Measurements from ENCODE around the gene MACF1. TPM values are rescaled to one million over a fixed set of nuclear protein-coding genes. Genes with fewer than 3 reads are reported as not detected.

The MACF1 gene
- total and polyA plus RNA-seq, 9 donors: 93.6 to 331 (median 247) TPM

GRCh38 chr1:39392851-39393573 lies 188.5 kb downstream of the MACF1 start:
- Histone ChIP-seq H3K9me3 (no peaks in the 10 kb centered on the region), H3K27ac (peak overlapping the region in 1 of 2 donors; percentile 58), H3K4me3 (no peak overlapping the region), H3K36me3 (no peaks in the 10 kb centered on the region), H3K4me1 (ENCODE audit: insufficient read depth) (peaks cover 19% of the 10 kb centered on the region), H3K27me3 (no peaks in the 10 kb centered on the region)
- TF ChIP-seq POLR2A (IDR thresholded peaks at IDR 0.05) (no peak), EP300 (IDR thresholded peaks at IDR 0.05) (no peak)
- TF ChIP-seq, protein P1, sequence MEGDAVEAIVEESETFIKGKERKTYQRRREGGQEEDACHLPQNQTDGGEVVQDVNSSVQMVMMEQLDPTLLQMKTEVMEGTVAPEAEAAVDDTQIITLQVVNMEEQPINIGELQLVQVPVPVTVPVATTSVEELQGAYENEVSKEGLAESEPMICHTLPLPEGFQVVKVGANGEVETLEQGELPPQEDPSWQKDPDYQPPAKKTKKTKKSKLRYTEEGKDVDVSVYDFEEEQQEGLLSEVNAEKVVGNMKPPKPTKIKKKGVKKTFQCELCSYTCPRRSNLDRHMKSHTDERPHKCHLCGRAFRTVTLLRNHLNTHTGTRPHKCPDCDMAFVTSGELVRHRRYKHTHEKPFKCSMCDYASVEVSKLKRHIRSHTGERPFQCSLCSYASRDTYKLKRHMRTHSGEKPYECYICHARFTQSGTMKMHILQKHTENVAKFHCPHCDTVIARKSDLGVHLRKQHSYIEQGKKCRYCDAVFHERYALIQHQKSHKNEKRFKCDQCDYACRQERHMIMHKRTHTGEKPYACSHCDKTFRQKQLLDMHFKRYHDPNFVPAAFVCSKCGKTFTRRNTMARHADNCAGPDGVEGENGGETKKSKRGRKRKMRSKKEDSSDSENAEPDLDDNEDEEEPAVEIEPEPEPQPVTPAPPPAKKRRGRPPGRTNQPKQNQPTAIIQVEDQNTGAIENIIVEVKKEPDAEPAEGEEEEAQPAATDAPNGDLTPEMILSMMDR (IDR thresholded peaks at IDR 0.05): no peak
- intact Hi-C loops (cut with DNase I): no loop called here
- DNase-seq: no peak
- 47 to 56% (median 53%) methylated on average over 4 of the region's 4 CpGs for WGBS, 3 donors

DNA sequence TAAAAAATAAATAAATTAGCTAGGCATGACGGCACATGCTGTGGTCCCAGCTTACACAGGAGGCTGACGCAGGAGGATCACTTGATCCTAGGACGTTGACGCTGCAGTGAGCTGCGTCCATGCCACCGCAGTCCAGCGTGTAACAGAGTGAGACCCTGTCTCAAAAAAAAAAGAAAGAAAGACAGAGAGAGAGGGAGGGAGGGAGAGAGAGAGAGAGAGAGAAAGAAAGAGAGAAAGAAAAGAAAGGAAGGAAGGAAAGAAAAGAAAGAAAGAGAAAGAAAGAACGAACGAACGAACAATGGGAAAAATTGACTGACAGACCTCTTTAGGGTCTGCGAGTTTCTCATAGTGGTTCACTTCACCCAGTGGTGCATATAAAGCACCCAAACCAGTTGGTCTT lies 189.2 kb downstream of the MACF1 start:
- no peaks in the 10 kb centered on the region for H3K36me3 ChIP-seq
- intact Hi-C loops (cut with DNase I): no loop called here
- H3K4me3 ChIP-seq: no peak overlapping the region
- no peak overlapping the region for H3K27ac ChIP-seq
- 92 to 96% (median 93%) methylated on average over 11 of the region's 11 CpGs for WGBS, 3 donors
- H3K9me3 ChIP-seq: no peaks in the 10 kb centered on the region
- no peaks in the 10 kb centered on the region for H3K27me3 ChIP-seq
- TF ChIP-seq POLR2A (IDR thresholded peaks at IDR 0.05): no peak
- TF ChIP-seq EP300 (IDR thresholded peaks at IDR 0.05): no peak
- TF ChIP-seq, protein P1 (IDR thresholded peaks at IDR 0.05): no peak
- DNase-seq: no peak
- H3K4me1 ChIP-seq (ENCODE audit: insufficient read depth): peaks cover 24% of the 10 kb centered on the region

- 75 to 86% (median 83%) methylated on average over 6 of the region's 6 CpGs for WGBS, 3 donors
- H3K4me1 ChIP-seq (ENCODE audit: insufficient read depth): peaks cover 24% of the 10 kb centered on the region
- H3K27ac ChIP-seq: no peak overlapping the region
- no peaks in the 10 kb centered on the region for H3K9me3 ChIP-seq
- intact Hi-C loops (cut with DNase I): no loop called here
- H3K36me3 ChIP-seq: no peaks in the 10 kb centered on the region
- no peak overlapping the region for H3K4me3 ChIP-seq
- no peaks in the 10 kb centered on the region for H3K27me3 ChIP-seq
- no peak for TF ChIP-seq EP300 (IDR thresholded peaks at IDR 0.05)
- no peak for TF ChIP-seq POLR2A (IDR thresholded peaks at IDR 0.05)
- TF ChIP-seq, protein P1 (IDR thresholded peaks at IDR 0.05): no peak
- DNase-seq: no peak
Measured at GRCh38 chr1:39394059-39394458, 189.6 kb downstream of the MACF1 start.

DNA sequence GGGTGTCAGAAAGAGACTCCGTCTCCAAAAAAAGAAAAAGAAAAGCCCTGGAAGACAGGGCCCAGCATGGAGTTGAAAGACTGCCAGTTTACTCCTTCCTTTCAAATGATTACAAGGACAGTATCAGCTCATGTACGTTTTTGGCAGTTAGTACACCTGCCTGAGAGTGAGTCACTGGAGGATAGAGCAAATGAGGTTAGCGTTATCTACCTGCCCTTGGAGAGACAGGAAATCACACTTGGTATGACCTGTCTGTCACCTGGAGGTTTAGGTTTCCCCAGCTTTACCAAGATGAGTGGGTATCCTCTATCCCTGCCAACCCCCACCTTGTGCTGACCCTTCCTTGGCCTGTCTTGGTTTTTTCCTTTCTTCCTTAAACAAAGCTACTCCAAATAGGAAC lies 190.1 kb downstream of the MACF1 start:
- Histone ChIP-seq H3K4me1 (ENCODE audit: insufficient read depth) (peaks cover 24% of the 10 kb centered on the region), H3K27me3 (no peaks in the 10 kb centered on the region), H3K4me3 (no peak overlapping the region), H3K36me3 (no peaks in the 10 kb centered on the region), H3K9me3 (no peaks in the 10 kb centered on the region), H3K27ac (no peak overlapping the region)
- TF ChIP-seq POLR2A (IDR thresholded peaks at IDR 0.05): no peak
- WGBS, 3 donors: 13 to 21% (median 19%) methylated on average over 3 of the region's 3 CpGs
- DNase-seq: no peak
- intact Hi-C loops (cut with DNase I): no loop called here

DNA sequence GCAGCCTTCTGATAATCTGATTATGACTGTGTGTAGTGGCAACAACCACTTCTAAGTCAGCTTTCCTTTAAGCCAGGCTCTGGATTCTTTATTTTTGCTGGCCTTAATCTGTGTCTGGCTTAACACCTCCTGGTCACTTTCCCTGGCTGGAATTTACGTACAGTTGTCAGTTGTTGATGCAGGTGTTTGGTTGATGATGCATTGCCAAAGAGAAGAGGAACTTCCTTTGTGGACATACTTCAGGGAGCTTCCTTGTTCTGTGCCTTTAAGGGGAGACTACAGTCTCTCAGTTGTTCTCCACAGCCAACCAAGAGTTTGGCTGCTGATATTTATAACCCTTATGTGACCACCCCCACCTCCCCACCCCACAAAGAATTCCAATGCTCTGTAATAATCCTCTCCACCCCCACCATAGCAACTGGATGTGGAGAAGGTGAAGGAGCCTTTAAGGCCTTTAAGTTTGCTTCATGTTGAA lies 190.9 kb downstream of the MACF1 start:
- Histone ChIP-seq H3K4me1 (ENCODE audit: insufficient read depth) (peaks cover 24% of the 10 kb centered on the region), H3K4me3 (no peak overlapping the region), H3K27ac (no peak overlapping the region), H3K36me3 (no peaks in the 10 kb centered on the region), H3K27me3 (no peaks in the 10 kb centered on the region), H3K9me3 (no peaks in the 10 kb centered on the region)
- DNase-seq: no peak
- TF ChIP-seq, protein P1 (IDR thresholded peaks at IDR 0.05): no peak
- no peak for TF ChIP-seq EP300 (IDR thresholded peaks at IDR 0.05)
- no peak for TF ChIP-seq POLR2A (IDR thresholded peaks at IDR 0.05)
- 22 to 29% (median 23%) methylated on average over 1 of the region's 1 CpG for WGBS, 3 donors
- intact Hi-C loops (cut with DNase I): no loop called here
